Measurements from ENCODE around the gene ZNF507.

The ZNF507 gene

DNA sequence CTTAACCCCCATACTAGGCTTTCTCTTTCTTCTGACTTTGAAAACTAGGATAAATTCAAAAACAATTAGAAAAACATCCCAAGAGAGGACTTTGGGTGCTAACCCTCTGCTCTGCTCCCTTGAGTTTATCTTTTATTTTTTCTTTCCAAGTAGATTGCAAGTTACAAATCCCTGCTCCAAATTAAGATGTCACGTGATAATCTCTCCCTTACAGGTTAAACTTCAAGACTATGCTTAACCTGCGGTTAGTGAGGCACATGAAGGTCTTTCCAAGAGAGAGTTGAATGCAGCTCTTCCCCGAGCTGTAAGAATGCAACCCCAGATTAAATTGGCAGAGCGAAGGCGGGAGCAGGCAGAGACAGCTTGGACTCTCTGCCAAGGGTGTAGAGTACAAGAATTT is 12.2 kb upstream of the ZNF507 start:
- no peak overlapping the region for H3K27ac Mint-ChIP-seq
- DNase-seq = no peak
- peaks cover 5% of the 10 kb centered on the region for H3K4me1 Mint-ChIP-seq
- no peak overlapping the region for H3K4me3 Mint-ChIP-seq
- TF ChIP-seq, protein P1, sequence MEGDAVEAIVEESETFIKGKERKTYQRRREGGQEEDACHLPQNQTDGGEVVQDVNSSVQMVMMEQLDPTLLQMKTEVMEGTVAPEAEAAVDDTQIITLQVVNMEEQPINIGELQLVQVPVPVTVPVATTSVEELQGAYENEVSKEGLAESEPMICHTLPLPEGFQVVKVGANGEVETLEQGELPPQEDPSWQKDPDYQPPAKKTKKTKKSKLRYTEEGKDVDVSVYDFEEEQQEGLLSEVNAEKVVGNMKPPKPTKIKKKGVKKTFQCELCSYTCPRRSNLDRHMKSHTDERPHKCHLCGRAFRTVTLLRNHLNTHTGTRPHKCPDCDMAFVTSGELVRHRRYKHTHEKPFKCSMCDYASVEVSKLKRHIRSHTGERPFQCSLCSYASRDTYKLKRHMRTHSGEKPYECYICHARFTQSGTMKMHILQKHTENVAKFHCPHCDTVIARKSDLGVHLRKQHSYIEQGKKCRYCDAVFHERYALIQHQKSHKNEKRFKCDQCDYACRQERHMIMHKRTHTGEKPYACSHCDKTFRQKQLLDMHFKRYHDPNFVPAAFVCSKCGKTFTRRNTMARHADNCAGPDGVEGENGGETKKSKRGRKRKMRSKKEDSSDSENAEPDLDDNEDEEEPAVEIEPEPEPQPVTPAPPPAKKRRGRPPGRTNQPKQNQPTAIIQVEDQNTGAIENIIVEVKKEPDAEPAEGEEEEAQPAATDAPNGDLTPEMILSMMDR (IDR thresholded peaks at IDR 0.05) = no peak
- H3K36me3 Mint-ChIP-seq (ENCODE audit: low read depth) = no peaks in the 10 kb centered on the region
- H3K27me3 Mint-ChIP-seq (ENCODE audit: low read depth, poor library complexity) = peaks cover 20% of the 10 kb centered on the region
- no peaks in the 10 kb centered on the region for H3K9me3 Mint-ChIP-seq

DNA sequence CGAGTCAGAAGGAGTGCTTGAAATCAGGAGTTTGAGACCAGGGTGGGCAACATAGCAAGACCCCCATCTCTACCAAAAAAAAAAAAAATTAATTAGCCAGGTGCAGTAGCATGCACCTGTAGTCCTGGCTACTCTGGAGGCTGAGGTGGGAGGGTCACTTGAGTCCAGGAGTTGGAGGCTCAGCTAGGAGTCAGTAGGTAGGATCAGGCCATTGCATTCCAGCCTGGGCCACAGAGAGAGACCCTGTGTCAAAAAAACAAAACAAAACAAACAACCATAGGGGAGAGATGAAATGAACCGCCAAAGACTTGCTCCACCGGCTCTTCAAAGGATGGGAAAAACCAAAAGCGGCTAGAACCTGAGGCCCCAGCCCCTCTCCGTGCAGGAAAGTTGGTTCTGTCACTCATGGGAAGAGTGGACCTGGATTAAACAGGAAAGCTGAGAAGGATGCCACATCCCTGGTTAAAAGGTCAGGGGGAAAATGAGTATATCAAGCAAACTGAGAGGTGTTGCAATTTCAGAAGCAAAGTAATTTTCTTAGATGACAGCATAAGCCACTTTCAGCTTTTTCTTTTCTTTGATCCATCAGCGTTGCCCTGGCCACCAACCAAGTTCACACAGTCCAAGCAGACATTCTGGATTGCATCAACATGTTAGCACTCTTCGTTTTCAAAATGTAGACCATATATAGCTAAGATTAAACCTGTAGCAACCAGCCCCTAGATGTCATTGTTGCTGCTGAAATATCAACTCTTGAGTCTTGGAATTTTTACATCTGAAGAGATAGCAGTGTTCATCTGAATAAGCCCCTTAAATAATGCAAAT is 8.9 kb upstream of the ZNF507 start:
- Mint-ChIP-seq H3K9me3 (no peaks in the 10 kb centered on the region), H3K27ac (no peak overlapping the region), H3K4me3 (no peak overlapping the region), H3K27me3 (ENCODE audit: low read depth, poor library complexity) (peaks cover 16% of the 10 kb centered on the region), H3K4me1 (no peaks in the 10 kb centered on the region), H3K36me3 (ENCODE audit: low read depth) (no peaks in the 10 kb centered on the region)
- TF ChIP-seq, protein P1 (IDR thresholded peaks at IDR 0.05) = no peak
- no peak for DNase-seq

DNA sequence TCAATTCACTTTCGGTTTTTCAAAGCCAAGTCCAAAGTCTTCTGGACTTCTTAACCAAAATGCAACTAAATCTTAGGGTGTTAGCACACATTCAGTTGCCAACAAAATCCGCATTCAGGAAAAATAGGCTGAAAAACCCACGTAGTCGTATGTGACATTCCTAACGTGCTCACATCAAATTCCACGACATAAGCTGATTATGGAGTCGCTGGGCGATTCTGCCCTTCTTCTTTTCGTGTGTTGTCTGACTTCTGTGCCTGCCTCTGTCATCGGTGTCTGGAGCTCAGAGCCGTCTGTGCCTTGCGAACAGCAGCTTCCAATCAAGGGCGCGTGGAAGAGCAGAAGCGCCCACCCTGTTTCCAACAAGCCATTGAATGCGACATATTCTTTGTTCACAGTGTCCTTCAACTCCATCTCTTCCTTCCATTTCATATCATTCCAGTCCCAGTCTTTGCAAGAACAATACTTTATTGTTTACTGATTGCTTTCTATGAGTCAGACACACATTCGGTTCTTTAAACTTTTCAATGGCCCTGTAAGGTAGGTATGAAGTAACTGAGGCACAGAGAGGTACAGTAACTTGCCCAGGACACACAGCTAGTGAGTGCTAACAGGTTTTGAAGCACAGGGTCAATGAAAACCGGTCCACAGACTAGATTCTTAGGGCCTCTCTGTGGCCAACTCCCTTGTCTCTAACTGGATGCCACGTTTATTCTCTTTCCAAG is 8.2 kb upstream of the ZNF507 start:
- DNase-seq = no peak
- H3K4me3 Mint-ChIP-seq = no peak overlapping the region
- no peaks in the 10 kb centered on the region for H3K36me3 Mint-ChIP-seq (ENCODE audit: low read depth)
- H3K9me3 Mint-ChIP-seq = no peaks in the 10 kb centered on the region
- H3K4me1 Mint-ChIP-seq = no peaks in the 10 kb centered on the region
- TF ChIP-seq, protein P1 (IDR thresholded peaks at IDR 0.05) = no peak
- H3K27me3 Mint-ChIP-seq (ENCODE audit: low read depth, poor library complexity) = peaks cover 12% of the 10 kb centered on the region
- H3K27ac Mint-ChIP-seq = no peak overlapping the region

DNA sequence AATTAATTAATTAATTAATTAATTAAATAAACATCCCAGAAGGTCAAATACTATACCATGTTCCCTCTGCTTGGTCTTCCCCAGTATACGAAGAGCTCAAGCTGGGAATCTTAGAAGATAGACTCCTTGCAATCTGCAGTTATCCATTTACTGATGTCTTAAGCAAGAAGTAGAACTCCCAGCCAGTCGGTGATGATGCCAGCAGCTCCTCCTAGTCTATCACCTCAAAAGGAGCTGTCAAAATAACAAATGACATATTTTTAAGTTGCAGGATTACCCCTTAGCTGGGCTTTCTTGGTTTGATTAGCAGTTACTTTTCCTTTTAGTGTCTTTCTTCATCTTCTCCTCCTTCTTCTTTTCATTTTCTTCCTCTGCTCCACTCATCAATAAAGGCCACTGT is 6.0 kb upstream of the ZNF507 start:
- no peak for DNase-seq
- Mint-ChIP-seq H3K4me1 (no peaks in the 10 kb centered on the region), H3K27me3 (ENCODE audit: low read depth, poor library complexity) (peaks cover 6% of the 10 kb centered on the region), H3K9me3 (no peaks in the 10 kb centered on the region), H3K4me3 (no peak overlapping the region), H3K27ac (no peak overlapping the region), H3K36me3 (ENCODE audit: low read depth) (no peaks in the 10 kb centered on the region)
- TF ChIP-seq, protein P1 (IDR thresholded peaks at IDR 0.05) = no peak

DNA sequence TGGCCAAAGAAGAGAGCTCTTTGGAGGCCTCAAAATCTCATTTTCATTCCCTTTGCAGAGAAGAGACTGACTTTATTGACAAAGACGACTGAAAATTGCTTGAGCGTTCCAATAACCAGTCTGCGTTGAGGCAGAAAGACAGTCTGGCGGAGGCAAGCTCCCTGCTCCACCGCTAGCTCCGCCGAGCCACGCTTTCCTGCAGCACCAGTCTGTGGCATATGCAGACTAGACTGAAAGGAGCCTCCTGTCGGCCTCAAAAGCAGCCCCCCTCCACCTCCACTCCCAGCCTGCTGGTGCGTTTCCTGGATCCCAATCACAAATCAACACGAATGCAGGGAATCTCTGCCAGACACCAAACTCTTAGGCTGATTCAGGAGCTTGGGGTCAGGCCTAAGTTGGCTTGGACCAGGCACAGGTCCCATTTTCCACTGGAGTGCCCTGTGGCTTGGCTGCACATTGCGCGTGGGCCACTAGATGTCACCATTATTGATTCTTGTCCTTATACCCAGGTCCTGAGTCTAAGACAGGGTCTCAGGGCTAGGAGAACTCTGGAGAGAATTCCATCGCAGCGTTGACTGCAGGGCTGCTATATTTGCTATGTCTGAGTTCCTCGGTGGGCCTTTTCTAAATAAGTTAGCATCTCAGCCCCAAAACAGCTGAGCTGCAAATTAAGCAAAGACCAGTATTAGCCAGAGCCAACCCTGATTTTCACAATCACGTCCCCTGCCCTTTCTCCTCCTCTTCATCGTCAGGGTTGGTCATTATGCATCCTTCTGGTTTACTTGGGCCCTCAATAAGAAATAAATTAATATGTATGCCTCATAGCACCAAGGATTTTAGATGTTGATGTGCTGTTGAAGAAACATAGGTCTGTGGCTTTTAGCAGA is 5.2 kb upstream of the ZNF507 start:
- no peak overlapping the region for H3K4me3 Mint-ChIP-seq
- no peaks in the 10 kb centered on the region for H3K36me3 Mint-ChIP-seq (ENCODE audit: low read depth)
- peak overlapping the region; percentile 71 for H3K27ac Mint-ChIP-seq
- peak; percentile 64 for DNase-seq
- H3K27me3 Mint-ChIP-seq (ENCODE audit: low read depth, poor library complexity) = peaks cover 4% of the 10 kb centered on the region
- TF ChIP-seq, protein P1 (IDR thresholded peaks at IDR 0.05) = peak; percentile 59
- peaks cover 5% of the 10 kb centered on the region for H3K9me3 Mint-ChIP-seq
- no peaks in the 10 kb centered on the region for H3K4me1 Mint-ChIP-seq
